Hepatic stellate cell (primary cell): ENCODE measurements around the gene MYO1D.

Experiments
- DNase-seq: peaks from one replicate; pipeline ENCODE4 v3.0.0; 2011; ENCODE audit warnings: low spot score

The MYO1D gene

DNA sequence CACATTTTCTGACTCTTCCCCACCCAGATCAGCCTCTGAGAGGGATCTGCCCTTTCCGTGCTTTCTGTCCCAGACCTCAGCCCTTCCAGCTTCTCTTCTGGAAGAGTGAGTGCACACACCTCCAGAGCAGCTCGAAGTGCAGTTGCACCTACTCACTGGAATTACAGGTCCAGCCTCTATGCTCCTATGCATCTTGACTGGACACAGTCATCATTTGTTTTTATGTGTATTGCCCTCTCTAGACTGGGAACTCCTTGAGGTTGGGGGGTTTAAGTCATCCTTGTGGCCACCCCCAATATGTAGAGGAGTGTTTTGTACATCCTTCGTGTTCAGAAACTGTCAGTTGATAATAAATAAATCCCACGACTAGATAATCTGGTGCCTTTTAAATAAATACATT lies 308.2 kb downstream of the MYO1D start:
- no peak for DNase-seq

DNA sequence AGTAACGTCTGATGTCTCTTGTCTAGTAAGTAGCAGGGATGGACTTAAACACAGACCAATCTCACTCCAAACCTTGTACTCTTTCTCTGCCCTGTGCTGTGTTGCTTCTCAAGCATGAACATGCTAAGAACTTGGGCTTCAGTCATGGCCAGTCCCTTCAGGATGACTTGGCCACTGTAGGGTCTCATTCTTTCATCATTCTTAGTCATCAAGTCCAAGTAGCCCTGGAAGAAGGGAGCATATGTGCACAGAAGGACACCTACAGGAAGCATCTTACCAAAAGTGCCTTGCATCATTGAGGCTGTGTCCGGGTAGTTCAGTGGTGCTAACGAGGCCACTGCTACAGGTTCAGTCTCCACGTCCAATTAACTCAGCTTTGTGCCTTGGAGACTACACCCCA lies 309.4 kb downstream of the MYO1D start:
- DNase-seq, result no peak

DNA sequence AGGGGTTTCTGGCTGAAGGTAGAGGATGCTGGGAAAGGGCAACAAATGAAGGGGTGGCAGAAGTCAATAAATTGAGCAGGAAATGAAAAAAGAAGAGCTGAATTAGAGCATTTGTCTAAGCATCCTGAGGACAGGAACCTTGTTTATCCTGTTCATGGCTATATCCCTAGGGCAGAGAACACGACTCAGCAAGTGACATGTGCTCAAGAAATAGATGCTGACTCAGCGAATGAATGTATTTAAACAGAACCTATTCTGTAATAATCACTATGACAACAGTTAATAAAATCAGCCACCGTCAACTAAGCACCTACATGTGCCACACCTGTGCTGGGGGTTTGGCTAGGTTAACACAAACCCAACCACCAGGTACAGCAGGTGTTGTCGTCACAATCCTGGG lies 309.8 kb downstream of the MYO1D start:
- DNase-seq, result no peak

DNA sequence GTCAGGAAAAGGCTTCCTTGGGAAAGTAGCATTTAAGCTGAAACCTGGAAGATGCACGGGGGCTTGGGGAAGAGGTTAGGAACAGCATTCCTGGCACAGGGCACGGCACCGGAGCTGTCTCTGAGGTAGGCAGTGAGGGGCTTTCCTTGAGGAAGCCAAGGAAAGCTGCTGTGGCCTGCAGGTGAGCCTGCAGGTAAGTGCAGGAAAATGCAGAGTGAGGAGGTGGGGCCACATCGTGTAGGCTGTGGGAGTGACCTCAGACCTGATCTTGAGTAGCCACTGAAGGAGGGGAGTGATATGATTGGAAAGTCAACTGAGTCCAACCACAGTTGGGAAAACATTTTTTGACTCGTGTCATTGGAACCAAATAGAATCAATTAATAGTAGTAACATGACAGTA lies 310.6 kb downstream of the MYO1D start:
- DNase-seq, result no peak

DNA sequence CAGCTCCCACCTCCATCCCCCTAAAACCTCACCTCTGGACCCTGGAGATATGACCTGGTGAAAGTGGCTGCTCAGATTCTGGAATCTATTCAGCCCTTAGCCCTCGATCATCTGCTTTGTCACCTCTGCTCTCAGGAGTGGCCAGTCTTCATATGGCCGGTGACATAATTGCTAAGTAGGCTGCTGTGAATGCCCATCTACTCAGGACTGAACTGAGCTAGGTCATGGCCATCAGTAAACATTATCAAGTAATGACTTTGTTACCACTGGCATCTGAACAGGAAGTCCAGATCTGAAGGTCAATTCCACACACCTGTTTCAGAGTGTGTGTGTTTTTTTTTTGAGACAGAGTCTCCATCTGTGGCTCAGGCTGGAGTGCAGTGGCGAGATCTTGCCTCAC lies 311.5 kb downstream of the MYO1D start:
- DNase-seq, result no peak

DNA sequence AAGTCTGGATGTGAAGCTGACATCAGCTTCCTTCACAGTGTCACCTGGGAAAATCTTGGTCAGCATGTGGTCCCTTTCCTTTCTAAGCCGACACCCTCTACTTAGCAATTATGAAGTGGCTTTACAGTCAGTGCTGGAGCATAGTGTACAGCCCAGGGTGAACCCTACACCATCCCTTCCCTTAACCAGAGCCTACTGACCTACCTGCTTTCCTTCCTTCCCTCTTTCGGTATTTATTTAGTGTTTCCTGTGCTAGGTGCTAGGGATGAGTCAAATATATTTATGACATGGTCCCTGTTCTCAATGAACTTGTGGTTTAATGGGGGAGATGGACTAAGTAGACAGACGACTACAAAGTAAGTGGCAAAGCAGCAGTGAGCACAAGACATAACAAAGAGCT lies 312.6 kb downstream of the MYO1D start:
- DNase-seq, result no peak

DNA sequence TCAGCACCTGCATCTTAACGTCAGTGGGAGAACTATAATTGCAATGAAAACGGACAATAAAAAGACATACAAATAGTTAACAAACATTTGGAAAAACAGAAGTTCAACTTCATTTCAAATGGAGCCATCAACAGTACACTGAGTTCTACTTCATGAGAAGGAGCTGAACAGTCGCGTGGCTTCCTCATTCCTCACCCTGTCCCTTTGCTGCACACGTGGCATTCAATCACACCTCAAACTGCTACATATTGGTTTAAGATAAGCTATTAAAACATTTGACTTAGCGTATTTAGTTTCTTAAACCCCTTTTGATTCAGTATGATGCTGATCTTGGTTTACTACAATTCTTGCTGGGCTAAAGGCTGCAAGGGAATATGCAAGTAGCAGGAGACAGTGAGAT lies 313.3 kb downstream of the MYO1D start:
- DNase-seq, result no peak

DNA sequence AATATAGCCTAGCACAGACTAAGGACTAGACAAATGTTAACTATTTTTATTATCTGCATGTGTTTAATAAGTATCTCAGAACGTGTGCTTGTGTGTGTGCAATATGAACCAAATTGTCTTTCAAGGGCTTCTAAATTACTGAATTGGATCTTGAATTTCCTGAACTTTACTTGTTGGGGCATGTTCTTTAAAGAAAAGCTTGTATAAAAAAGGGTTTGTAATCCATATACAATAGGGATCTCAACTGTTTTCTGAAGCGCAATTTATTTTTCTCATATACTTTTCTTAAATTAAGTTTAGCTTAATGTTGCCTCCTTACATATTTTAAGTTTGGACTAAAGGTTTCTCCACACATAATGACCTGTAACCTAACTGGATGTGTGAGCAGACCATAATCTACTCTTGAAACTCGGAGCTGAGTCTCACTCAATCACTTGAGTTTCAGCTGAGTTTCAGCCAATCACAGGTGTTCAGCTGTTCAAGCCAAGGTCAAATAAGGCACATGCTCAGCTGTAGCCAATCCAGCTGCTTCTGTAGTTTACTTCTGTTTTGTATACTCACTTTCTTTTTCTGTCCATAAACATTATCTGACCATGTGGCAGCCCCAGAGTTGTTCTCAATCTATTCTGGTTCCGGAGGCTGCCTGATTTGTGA lies 317.8 kb downstream of the MYO1D start:
- DNase-seq, result no peak

DNA sequence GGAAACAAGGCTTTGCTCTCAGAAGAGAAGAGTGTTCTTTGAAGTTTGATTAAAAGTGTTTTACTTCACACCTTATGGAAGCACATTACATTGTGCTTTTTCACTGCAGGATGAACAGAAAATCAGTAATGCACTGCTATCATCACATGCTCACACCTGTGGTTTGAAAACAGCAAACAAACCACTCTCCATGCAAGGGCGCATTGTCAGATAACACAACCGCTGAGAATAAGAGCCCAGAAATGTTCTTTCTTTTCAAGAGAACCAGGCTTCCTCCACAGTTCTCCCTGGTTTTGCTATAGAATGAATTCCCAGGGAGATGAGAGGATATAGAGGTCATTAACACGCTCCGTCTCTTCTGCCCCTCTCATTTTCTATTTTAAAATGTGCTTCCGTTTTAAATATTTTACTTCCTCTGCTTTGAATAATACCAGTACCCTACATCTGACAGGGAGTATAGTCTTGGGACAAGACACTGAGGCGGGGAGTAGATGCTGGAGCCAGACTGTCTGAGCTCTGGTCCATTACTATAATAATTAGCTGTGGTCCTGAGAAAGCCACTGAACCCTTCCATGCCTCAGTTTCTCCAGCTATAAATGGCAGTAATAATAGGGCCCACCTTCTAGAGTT lies 318.5 kb downstream of the MYO1D start:
- no peak for DNase-seq

DNA sequence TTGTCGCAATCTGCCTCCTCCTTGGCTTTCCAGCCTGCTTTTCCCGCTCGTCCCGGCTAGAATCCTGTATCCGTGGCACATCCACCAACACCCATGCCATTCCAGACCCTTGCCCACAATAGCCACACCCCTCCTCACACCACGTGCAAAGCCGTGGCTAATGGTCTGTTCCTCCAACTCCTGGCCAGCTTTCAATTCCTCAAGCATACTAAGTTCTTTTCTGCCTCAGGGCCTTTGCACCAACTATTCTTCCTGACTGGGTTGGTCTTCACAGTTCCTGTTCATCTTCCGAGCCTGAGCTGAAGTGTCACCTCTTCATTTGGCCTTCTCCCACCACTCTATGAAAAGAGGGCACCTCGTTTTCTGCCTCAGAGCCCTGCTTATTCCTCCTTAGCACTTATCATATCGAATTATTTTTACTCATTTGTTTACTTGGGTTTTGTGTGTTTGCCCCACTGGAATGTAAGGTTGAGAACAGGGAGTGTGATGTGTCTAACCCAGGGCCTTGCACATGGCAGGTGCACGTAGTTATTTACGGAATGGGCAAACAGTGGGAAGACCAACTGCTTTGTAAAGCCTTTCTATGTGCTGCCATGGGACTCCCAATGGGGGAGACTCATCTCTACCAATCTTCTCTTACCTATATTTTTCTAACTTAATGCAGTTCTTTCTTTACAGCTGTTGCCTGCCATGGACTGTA lies 321.2 kb downstream of the MYO1D start:
- no peak for DNase-seq

DNA sequence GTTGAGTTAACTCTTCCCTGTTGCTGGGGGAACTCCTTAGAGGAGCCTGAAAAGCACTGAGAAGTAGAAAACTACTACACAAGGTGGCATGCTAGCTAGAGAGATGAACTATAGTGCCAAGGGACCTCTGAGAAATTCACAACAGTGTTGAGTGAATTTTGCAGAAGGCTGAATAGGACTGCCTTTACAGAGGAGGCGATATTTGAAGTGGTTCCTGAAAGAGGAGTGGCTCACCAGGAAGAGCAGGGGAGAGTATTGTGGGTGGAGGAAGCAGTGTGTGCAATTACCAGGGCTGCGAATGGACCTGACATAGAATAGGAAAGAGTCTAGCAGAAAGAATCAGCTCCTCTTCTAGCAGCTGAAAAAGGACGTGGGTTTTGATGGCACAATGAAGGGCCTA lies 323.8 kb downstream of the MYO1D start:
- DNase-seq, result no peak

DNA sequence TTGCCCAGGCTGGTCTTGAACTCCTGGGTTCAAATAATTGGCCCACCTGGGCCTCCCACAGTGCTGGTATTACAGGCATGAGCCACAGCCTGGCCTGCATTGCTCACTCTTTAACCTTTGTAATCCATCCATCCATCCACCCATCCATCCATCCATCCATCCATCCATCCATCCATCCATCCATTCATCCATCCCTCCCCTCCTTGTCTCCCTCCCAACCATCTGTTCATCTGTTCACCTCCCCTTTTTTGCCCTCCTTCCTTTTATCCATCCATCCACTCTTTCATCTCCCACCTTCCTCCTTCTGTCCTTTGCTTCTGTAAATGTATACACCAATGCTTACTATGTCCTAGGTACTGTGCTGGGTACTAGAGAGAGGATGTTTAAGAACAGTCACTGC lies 324.6 kb downstream of the MYO1D start:
- no peak for DNase-seq

DNA sequence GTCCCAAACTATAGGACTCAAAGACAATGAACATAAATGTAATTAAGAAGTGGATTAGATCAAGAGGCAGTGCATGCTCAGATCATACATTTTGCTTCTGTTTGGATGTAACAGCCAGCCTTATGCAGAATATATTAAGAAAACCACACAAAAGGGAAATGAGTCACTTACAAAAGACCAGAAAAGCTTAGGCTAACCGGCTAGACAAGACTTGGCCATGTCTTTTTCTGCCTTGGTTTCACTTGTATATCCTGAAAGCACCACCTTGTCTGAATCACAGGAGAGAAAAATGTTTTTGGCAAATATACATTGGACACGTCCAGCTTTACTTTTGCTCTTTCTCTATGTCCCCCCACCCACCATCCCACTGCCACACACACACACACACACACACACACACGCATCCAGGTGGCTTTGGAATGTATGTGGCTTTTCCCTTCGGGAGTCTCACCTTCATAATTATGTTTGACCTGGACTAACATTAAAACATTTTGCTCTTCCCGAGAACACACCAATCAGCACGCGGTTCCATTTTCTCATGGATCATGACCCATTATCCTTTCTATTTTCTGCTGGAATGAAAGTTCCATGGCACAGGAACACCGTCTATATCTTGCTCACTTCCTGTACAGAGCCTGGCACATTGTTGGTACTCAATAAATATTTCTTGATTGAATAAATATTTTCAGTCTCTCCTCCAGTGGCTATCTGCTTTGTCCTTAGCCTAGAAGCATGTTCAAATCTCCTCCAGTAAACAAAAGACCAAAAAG lies 325.6 kb downstream of the MYO1D start:
- DNase-seq, result peak; percentile 34

DNA sequence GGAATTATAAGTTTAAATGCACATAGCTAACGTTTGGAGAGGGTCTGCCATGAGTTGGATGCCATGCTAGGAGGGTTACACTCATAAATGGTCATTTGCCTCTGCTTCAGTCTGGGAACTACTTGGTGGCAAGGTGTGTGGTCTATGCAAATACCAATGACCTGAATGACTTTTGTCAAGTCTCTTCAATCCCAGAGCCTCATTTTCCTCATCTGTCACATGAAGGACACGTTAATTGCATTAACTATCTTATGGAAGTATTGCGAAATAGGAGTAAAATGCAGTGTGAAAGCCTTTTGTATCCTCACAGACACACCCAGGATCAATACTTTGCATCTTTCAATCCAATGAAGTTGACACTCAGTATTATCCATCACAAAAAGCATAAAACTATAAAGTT lies 327.4 kb downstream of the MYO1D start:
- no peak for DNase-seq

DNA sequence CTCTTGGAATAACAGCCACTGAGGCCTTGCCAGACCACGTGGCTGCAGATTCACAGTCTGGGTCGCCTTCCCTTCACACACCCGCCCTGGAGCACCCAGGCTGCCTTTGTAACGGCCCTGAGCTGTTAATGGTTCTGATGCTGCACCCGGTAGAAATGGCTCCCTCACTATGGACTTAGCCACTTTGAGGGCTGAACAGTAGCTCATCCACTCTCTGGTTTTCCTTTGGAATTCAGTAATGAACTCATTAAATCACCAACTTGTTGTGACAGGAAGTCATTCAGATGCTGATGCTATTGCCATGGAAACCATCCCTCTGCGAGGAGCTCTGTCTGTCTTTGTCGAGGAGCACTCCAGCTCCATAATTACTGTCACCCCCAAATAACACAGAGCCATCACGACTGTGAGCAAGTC lies 330.9 kb downstream of the MYO1D start:
- no peak for DNase-seq

DNA sequence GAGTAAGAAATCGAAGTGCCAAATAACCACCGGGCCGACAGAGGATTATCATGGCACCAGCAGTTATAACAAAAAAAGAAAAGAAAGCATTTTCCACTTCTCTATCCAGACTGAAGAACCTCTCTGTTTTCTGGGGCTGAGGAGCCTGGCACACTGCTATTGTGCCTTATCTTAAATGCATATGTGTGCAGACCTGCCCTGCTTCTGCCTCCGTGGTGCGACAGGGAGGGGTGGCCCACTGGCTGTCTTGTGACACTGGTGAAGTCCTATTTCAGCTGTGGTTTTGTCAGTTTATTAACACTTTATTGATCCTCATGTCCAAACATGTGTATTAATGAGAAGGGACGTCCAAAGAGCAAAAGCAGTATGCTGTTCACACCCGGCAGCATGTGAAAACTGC lies 334.7 kb downstream of the MYO1D start:
- DNase-seq, result no peak

DNA sequence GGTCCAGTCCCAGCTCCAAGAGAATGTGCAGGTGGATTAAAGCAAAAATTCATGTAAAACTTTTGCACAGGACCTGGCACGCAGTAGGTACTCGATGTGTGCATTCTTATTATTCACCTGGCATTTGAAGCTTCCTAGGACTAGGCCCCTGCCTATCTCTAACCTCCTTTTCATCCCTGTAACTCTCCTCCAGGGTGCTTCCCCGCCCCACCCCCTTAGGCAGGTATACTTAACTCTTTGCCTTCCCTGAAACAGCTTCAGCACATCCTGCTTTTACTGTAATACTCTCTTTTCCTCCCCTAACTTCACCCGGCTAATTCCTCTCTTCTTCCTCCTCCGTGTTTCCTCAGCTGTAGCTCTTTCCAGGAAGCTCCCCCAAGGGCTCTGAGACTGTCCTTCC lies 335.3 kb downstream of the MYO1D start:
- no peak for DNase-seq

DNA sequence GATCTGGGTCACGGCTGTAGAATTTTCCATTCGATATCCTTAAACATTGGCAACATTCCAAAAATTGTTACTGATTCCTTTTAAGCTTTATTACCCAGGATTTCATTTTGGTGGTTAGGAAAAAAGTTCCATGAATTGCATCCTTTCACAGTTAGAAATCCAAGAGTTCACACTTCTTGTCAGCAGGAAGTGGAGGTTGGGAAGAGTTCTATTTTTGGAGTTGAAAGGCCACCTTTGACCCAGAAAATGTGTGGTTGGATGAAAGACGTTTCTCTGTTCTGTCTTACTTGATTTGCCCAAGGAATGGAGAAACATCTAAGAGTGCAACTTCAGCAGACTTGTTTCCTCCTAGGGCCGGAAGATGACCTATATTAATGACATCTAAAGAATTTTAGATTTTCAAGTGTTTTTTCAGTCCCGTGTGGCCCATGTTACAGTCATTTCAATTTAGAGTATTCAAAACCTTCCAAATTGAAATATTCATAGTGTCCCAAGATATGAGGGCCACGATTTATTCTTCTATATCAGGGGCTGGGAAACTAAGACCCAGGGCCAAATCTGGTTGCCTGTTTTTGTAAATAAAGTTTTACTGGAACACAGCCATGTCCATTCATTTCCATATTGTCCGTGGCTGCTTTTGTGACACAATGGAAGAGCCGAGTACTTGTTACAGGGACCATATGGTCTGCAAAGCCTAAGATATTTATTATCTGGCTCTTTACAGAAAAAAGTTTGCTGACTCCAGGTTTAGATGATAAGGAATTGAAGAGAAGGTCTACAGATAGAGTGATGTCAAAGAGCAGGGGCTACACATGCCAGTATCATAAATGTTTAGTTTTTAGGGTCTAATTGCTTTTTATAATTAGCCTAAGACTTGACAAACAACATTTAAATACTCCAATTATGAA lies 339.9 kb downstream of the MYO1D start:
- DNase-seq, result peak; percentile 65

DNA sequence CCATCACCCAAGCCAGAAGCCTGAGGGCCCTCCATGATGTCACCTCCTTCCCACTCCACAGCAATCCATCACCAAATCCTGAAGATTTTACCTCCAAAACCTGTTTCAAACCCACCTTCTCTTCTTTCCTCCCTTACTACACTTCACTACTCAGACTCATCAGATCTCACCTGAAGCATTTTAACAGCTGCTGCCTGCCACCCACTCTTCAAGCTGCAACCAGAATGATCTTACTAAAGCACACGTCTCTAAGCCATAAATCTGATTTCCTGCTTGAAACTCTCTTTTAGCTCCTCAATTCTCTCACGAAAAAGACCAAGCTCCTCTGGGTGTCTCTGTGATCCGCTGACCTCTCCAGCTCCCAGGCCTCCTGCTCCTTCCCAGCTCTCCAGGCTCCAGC lies 343.6 kb downstream of the MYO1D start:
- DNase-seq, result no peak

DNA sequence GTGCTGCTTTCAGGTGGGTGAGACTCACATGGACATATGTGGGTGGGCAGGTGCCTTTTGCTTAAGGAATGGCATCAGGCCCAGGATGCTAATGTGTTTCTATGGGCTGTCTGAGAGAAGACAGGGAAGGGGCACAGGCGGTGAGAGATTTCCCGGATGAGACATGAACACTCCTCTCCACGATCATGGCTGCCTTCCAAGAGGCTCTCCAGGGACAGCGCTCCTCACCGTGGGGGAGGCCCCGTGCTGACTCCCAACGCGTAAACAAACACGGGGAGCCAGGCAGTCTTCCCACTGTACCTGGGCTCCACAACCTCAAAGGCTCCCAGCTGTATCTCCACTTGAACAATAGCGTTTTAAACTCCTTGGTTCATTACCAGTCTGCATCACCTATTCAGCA lies 347.3 kb downstream of the MYO1D start:
- no peak for DNase-seq

DNA sequence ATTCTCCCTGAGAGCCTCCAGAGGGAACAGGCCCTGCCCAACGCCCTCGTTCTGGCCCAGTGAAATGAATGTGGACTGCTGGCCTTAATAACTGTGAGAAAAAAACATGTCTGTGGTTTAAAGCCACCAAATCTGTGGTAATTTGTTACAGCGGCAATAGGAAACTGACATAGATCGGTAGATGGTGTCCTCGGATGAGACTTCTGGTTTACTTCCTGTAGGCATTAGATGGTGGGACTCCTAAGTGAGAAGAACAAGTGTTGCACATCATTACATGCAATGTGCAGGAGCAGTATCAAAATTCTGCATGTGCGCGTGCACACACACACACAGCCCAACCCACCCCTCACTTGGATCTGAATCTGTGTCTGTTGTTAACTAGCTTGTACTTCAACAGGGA lies 348.1 kb downstream of the MYO1D start:
- DNase-seq, result no peak

DNA sequence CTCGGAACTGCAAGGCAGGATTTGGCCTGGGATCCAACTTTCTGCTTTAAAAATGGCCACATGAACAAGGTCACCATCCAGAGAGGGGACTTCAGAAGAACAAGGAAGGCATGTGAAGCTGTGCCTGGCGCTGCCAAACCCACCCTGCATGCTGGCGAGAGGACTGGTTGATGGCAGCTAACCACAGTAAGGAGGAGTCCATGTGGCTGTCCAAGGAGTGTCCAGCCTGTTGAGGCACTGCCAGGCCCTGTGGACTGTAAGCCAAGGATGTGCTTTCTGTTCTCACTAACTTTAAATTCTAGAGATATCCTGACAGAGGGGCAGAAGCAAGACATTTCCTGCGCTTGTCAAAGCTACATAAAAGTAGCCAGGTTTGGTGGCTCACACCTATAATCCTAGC lies 349.8 kb downstream of the MYO1D start:
- no peak for DNase-seq
